Thyroid gland (tissue), 4 donors: ENCODE measurements around the gene CNTN5.

Experiments used
- POLR2A ChIP-seq, 2 donors: fragments of 450-650 bp; IDR thresholded peaks; one replicate each; pipeline ENCODE4 v1.6.1; 2017; ENCODE audit warnings: antibody characterized with exemption in 2 of 2, mild to moderate bottlenecking in 2 of 2, moderate library complexity in 1 of 2
- TF ChIP-seq, protein P1 (sequence below), 6 experiments: fragments of 200-600 bp in 3 of 6; fragments of 450-650 bp in 3 of 6; sonication (generic) in 3 of 6; IDR thresholded peaks; one replicate each; pipeline ENCODE4 v1.5.1; 2016 to 2019; ENCODE audit warnings: antibody characterized with exemption in 6 of 6, mild to moderate bottlenecking in 2 of 6, inconsistent platforms in 1 of 6, moderate library complexity in 1 of 6

DNA sequence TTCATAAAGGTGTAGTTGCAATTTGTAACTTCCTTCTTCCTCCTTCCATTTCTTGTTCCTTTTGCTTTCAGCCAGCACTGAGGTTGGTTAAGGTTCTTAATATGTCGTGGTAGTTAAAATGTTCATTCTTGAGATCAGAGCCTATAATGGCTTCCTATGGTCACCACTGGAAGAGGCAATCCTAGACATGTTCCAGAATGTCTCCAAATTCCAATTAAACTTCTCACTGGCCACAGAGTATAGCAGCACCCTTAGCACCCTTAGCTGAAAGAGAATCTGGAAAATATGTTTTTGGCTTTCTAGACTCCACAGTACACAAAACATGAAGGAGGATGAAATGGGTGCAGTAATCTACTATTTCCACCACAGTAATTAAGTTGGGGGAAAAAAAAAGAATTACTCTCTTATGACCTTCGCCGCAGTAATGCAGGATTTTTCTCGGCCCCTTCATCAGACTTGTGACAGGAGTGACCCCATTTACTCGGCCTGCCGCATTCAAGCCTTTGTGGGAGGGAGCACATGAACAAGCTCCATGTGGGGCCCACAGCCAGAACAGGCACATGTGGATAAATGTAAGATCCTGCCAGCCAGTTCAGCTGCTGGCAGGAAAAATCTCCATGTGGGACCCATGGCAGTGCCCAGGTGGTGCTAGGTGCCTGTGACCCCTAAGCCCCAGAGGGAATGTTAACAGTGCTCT, 1317.5 kb downstream of the CNTN5 start:
- TF ChIP-seq, protein P1, sequence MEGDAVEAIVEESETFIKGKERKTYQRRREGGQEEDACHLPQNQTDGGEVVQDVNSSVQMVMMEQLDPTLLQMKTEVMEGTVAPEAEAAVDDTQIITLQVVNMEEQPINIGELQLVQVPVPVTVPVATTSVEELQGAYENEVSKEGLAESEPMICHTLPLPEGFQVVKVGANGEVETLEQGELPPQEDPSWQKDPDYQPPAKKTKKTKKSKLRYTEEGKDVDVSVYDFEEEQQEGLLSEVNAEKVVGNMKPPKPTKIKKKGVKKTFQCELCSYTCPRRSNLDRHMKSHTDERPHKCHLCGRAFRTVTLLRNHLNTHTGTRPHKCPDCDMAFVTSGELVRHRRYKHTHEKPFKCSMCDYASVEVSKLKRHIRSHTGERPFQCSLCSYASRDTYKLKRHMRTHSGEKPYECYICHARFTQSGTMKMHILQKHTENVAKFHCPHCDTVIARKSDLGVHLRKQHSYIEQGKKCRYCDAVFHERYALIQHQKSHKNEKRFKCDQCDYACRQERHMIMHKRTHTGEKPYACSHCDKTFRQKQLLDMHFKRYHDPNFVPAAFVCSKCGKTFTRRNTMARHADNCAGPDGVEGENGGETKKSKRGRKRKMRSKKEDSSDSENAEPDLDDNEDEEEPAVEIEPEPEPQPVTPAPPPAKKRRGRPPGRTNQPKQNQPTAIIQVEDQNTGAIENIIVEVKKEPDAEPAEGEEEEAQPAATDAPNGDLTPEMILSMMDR (IDR thresholded peaks at IDR 0.05): no peak
- TF ChIP-seq POLR2A (IDR thresholded peaks at IDR 0.05): no peak
